ENCODE measurements around the gene FFAR1. TPM values are rescaled to one million over a fixed set of nuclear protein-coding genes. Genes with fewer than 3 reads are reported as not detected.

FFAR1 gene
- total RNA-seq, 4 donors from 2014 or later: not detected

DNA sequence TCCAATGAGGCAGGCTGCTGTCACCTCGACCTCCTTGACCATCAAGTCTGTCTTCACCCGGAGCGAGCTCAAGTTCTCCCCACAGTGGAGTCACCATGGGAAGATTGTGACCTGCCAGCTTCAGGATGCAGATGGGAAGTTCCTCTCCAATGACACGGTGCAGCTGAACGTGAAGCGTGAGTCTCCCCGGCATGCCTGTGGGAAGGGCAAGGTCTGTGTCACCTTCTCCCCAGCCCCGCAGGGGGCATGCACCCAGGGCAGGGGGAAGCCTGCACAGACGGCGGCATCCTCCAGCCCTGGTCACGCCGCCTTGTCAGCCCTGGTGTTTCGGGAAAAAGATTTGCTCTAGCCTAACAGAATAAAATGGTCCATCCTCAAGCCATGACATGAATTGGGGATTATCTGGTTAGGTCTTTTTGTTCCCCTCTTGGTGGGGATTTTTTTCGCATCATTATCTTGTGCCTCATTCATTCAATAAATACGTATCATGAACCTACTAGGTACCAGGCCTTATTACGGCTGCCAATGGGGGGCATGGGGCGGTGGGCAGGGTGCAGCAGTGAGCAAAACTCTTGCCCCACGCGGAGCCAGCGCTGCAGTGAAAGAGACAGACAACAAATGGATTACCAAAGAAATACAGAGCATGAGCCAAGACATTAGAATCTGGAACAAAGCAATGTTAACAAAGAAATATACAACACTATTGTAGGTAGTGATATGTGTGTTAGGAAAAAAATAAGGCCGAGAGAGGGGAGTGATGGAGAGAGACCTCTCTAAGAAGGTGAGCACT lies 11.3 kb upstream of the FFAR1 start:
- TF ChIP-seq POLR2A (IDR thresholded peaks at IDR 0.05) (no peak), EP300 (IDR thresholded peaks at IDR 0.05) (no peak), POLR2AphosphoS5 (IDR thresholded peaks at IDR 0.05) (no peak)
- TF ChIP-seq, protein P1, sequence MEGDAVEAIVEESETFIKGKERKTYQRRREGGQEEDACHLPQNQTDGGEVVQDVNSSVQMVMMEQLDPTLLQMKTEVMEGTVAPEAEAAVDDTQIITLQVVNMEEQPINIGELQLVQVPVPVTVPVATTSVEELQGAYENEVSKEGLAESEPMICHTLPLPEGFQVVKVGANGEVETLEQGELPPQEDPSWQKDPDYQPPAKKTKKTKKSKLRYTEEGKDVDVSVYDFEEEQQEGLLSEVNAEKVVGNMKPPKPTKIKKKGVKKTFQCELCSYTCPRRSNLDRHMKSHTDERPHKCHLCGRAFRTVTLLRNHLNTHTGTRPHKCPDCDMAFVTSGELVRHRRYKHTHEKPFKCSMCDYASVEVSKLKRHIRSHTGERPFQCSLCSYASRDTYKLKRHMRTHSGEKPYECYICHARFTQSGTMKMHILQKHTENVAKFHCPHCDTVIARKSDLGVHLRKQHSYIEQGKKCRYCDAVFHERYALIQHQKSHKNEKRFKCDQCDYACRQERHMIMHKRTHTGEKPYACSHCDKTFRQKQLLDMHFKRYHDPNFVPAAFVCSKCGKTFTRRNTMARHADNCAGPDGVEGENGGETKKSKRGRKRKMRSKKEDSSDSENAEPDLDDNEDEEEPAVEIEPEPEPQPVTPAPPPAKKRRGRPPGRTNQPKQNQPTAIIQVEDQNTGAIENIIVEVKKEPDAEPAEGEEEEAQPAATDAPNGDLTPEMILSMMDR (IDR thresholded peaks at IDR 0.05): no peak
- DNase-seq (ENCODE audit: low spot score in 2 of 2): no peak
- H3K27me3 ChIP-seq: peaks cover 12% of the 10 kb centered on the region
- WGBS: 92% methylated on average over 21 of the region's 21 CpGs
- no peaks in the 10 kb centered on the region for H3K9me3 ChIP-seq
- H3K4me1 ChIP-seq: no peaks in the 10 kb centered on the region
- H3K27ac ChIP-seq: no peak overlapping the region
- H3K36me3 ChIP-seq: no peaks in the 10 kb centered on the region
- no peak overlapping the region for H3K4me3 ChIP-seq

DNA sequence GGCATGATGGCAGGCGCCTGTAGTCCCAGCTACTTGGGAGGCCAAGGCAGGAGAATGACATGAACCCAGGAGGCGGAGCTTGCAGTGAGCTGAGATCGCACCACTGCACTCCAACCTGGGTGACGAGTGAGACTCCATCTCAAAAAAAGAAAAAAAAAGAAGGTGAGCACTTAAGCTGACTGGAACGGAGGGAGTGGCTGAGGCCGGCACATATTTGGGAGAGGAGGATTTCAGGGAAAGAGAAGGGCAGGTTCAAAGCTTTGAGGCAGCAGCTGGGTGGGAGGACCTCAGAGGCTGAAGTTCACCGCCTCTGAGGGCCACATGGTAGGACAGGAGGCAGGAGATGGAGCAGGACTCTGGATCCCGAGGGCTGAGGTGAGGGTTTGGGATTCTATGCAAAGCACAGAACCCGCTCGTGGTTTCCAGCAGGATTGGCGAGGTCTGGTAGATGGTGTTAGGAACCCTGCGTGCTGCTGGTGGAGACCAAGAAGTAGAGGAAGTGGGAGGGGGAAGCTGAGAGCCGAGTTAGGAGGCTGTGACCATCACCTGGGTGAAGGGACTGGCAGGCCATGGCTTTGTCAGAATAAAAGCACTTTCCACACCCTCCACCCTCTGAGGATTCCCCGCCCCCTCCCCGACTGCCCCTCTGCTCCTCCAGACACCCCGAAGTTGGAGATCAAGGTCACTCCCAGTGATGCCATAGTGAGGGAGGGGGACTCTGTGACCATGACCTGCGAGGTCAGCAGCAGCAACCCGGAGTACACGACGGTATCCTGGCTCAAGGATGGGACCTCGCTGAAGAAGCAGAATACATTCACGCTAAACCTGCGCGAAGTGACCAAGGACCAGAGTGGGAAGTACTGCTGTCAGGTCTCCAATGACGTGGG lies 10.4 kb upstream of the FFAR1 start:
- no peak for DNase-seq (ENCODE audit: low spot score in 2 of 2)
- no peaks in the 10 kb centered on the region for H3K36me3 ChIP-seq
- TF ChIP-seq, protein P1 (IDR thresholded peaks at IDR 0.05): no peak
- TF ChIP-seq EP300 (IDR thresholded peaks at IDR 0.05) (no peak), POLR2AphosphoS5 (IDR thresholded peaks at IDR 0.05) (no peak), POLR2A (IDR thresholded peaks at IDR 0.05) (no peak)
- H3K9me3 ChIP-seq: no peaks in the 10 kb centered on the region
- H3K27ac ChIP-seq: no peak overlapping the region
- no peaks in the 10 kb centered on the region for H3K4me1 ChIP-seq
- H3K27me3 ChIP-seq: peaks cover 8% of the 10 kb centered on the region
- H3K4me3 ChIP-seq: no peak overlapping the region
- 79% methylated on average over 25 of the region's 25 CpGs for WGBS

DNA sequence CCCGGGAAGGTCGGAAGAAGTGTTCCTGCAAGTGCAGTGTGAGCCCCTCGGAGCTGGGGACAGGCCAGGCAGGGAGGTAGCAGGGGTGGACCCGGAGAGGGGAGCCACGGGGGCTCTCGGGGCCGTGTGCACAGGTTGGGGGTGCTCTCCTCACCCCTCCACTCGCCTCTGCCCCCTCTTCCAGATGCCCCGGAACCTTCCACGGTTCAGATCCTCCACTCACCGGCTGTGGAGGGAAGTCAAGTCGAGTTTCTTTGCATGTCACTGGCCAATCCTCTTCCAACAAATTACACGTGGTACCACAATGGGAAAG lies 9.8 kb upstream of the FFAR1 start:
- WGBS: 66% methylated on average over 7 of the region's 13 CpGs
- no peak overlapping the region for H3K4me3 ChIP-seq
- no peak overlapping the region for H3K27ac ChIP-seq
- H3K9me3 ChIP-seq: no peaks in the 10 kb centered on the region
- DNase-seq (ENCODE audit: low spot score in 2 of 2): no peak
- peaks cover 8% of the 10 kb centered on the region for H3K27me3 ChIP-seq
- no peaks in the 10 kb centered on the region for H3K4me1 ChIP-seq
- TF ChIP-seq POLR2AphosphoS5 (IDR thresholded peaks at IDR 0.05) (no peak), EP300 (IDR thresholded peaks at IDR 0.05) (no peak), POLR2A (IDR thresholded peaks at IDR 0.05) (no peak)
- TF ChIP-seq, protein P1 (IDR thresholded peaks at IDR 0.05): no peak
- H3K36me3 ChIP-seq: no peaks in the 10 kb centered on the region

DNA sequence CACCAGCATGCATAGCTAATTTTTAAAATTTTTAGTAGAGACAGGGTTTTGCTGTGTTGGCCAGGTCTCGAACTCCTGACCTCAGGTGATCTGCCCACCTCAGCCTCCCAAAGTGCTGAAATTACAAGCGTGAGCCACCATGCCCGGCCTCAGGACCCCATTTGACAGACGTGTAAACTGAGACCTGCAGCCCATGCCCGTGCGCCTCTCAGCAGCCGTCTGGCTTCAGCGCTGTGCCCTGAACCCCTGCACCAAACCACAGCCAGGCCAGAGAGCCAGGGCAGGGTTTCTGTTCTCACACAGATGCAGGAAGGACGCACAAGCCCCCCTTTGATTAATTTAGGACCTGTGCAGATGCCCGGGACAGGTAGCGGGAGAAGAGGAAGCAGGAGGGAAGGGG lies 7.3 kb upstream of the FFAR1 start:
- 91% methylated on average over 11 of the region's 11 CpGs for WGBS
- TF ChIP-seq EP300 (IDR thresholded peaks at IDR 0.05) (no peak), POLR2AphosphoS5 (IDR thresholded peaks at IDR 0.05) (no peak), POLR2A (IDR thresholded peaks at IDR 0.05) (no peak)
- TF ChIP-seq, protein P1 (IDR thresholded peaks at IDR 0.05): no peak
- no peak for DNase-seq (ENCODE audit: low spot score in 2 of 2)

DNA sequence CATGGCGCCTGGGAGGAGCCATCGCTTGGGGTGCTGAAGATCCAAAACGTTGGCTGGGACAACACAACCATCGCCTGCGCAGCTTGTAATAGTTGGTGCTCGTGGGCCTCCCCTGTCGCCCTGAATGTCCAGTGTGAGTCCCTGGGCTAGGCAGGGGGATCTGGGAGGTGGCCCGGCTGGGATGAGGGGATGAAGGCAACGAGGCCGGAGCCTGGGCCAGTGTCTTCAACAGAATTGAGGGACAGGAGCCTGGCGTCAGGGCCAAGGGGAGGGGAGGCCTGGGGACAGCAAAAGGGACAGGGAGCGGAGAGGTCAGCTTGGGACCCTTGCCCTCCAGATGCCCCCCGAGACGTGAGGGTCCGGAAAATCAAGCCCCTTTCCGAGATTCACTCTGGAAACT lies 6.7 kb upstream of the FFAR1 start:
- H3K4me1 ChIP-seq: no peaks in the 10 kb centered on the region
- no peak overlapping the region for H3K4me3 ChIP-seq
- H3K9me3 ChIP-seq: no peaks in the 10 kb centered on the region
- WGBS: 90% methylated on average over 16 of the region's 16 CpGs
- no peak overlapping the region for H3K27ac ChIP-seq
- TF ChIP-seq POLR2AphosphoS5 (IDR thresholded peaks at IDR 0.05) (no peak), POLR2A (IDR thresholded peaks at IDR 0.05) (no peak), EP300 (IDR thresholded peaks at IDR 0.05) (no peak)
- TF ChIP-seq, protein P1 (IDR thresholded peaks at IDR 0.05): no peak
- peaks cover 13% of the 10 kb centered on the region for H3K27me3 ChIP-seq
- H3K36me3 ChIP-seq: no peaks in the 10 kb centered on the region
- no peak for DNase-seq (ENCODE audit: low spot score in 2 of 2)

More for the DNA sequence above, 7.3 kb upstream of the FFAR1 start:
- Histone ChIP-seq H3K4me1 (no peaks in the 10 kb centered on the region), H3K27ac (no peak overlapping the region), H3K36me3 (no peaks in the 10 kb centered on the region), H3K27me3 (peaks cover 8% of the 10 kb centered on the region), H3K4me3 (no peak overlapping the region), H3K9me3 (no peaks in the 10 kb centered on the region)
